CD1c-positive myeloid dendritic cell (primary cell): ENCODE data around the gene PFN4.
"Not testable (repeated sequence)": the region's sequence is repeated elsewhere in the genome, so short reads cannot be mapped to it uniquely, and the experiment has no call there.

Experiments used
- DNase-seq: peaks from one replicate; pipeline ENCODE4 v3.0.0-alpha.2; 2016; ENCODE audit errors: extremely low spot score

The PFN4 gene, protein sequence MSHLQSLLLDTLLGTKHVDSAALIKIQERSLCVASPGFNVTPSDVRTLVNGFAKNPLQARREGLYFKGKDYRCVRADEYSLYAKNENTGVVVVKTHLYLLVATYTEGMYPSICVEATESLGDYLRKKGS

GRCh38 chr2:24123195-24123921 lies at the start of gene PFN4, which contains the start of gene FAM228B:
Gene PFN4, minus strand, starts transcription at chr2:24123334. Its CDS starts 799 bp downstream, at chr2:24122535.
Gene FAM228B, plus strand, starts transcription at chr2:24123469. Its CDS starts 893 bp downstream, at chr2:24124362.
- peak; percentile 92 for DNase-seq

GRCh38 chr2:24169023-24169422 lies 45.9 kb upstream of the PFN4 start:
- no peak for DNase-seq

GRCh38 chr2:24164416-24164973 lies 41.4 kb upstream of the PFN4 start:
- DNase-seq: peak; percentile 88

- peak; percentile 69 for DNase-seq
Measured at GRCh38 chr2:24163601-24164000, 40.5 kb upstream of the PFN4 start.

- DNase-seq: peak; percentile 8
Measured at GRCh38 chr2:24163186-24163585, 40.1 kb upstream of the PFN4 start.

- no peak for DNase-seq
Measured at GRCh38 chr2:24162494-24162893, 39.4 kb upstream of the PFN4 start.

GRCh38 chr2:24160761-24161160 lies 37.6 kb upstream of the PFN4 start:
- no peak for DNase-seq

- no peak for DNase-seq
Measured at GRCh38 chr2:24159708-24160107, 36.6 kb upstream of the PFN4 start.

GRCh38 chr2:24158131-24158530 lies 35.0 kb upstream of the PFN4 start:
- no peak for DNase-seq

DNA sequence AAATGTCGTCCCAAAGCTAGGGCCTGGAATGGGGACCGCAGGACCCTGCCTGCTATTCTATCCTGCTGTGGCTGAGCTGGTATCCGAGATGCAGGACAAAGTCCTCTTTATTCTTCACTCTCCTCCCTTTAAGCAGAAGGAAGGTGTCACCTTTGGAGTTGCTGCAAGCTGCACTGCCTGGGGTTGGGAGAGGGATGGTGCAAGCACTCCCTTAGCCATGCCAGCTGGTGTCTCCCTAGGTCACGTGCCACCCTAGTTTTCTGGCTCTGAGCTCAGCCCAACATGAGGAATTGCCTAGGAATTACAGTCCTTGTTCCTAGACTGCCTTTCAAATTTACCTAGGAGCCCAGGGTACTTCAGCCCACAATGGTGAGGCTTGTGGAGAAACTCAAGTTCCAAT lies 30.3 kb upstream of the PFN4 start:
- DNase-seq: no peak

GRCh38 chr2:24152413-24153197 lies 29.5 kb upstream of the PFN4 start:
- DNase-seq: no peak

DNA sequence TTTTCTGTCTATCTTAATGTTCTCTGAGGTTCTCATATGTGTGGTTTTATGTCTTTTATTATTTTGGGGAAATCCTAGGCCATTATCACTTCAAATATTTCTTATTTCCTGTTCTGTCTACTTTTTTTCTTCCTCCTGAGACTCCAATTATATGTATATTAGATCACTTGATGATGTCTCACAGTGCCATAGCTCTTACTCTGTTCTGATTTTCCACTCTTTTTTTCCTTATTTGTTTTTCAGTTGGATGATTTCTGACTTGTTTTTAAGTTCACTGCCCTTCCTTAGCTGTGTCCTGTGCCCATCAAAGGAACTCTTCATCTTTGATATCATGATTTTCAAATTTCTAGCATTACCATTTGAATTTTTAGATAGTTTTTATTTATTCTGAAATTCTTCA lies 24.2 kb upstream of the PFN4 start:
- DNase-seq: no peak

DNA sequence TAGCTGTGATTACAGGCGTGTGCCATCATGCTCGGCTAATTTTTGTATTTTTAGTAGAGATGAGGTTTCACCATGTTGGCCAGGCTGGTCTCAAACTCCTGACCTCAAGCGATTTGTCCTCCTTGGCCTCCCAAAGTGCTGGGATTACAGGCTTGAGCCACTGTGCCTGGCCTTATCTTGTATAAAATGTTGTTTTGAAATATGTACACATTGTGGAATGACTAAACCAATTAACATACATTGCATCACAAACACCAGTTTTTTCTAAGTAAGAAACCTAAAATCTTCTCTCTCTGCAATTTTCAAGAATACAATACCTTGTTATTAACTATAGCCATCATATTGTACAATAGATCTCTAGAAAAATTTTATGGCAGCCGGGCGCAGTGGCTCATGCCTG lies 17.2 kb upstream of the PFN4 start:
- not testable (repeated sequence) for DNase-seq

GRCh38 chr2:24132543-24132942 lies 9.4 kb upstream of the PFN4 start:
- no peak for DNase-seq

- no peak for DNase-seq
Measured at GRCh38 chr2:24125956-24126355, 2.8 kb upstream of the PFN4 start.

DNA sequence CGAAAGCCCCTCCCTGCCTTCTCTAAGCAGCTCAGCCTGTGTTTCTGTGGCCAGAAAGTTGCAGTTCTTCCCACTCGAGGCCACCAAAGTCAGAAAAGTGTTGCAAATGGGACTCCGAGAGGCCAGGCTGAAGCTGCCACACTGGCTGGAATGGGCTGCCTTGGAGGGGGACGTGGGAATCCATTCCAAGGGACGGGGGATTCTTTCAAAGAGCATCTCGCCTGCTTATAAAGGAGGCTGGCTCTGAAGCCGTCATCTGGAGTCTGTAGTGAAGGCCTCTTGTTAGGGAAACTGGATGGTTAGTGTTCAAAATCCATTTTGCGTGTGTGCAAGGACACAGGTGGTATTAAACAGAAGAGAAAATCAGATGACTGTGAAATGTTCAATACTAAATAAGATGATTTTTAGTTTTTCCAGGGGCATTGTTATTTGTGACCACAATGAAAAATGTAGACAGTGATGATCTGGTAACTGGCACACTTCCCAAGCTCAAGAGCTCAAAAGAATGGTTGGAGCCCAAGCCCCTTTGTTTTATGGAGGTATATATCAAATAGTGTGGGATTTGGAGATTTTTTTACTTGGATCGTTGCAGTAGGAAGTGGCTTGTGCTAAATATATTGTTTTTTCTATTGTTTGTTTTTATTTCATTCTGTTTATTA lies 917 bp upstream of the PFN4 start:
- DNase-seq: no peak

DNA sequence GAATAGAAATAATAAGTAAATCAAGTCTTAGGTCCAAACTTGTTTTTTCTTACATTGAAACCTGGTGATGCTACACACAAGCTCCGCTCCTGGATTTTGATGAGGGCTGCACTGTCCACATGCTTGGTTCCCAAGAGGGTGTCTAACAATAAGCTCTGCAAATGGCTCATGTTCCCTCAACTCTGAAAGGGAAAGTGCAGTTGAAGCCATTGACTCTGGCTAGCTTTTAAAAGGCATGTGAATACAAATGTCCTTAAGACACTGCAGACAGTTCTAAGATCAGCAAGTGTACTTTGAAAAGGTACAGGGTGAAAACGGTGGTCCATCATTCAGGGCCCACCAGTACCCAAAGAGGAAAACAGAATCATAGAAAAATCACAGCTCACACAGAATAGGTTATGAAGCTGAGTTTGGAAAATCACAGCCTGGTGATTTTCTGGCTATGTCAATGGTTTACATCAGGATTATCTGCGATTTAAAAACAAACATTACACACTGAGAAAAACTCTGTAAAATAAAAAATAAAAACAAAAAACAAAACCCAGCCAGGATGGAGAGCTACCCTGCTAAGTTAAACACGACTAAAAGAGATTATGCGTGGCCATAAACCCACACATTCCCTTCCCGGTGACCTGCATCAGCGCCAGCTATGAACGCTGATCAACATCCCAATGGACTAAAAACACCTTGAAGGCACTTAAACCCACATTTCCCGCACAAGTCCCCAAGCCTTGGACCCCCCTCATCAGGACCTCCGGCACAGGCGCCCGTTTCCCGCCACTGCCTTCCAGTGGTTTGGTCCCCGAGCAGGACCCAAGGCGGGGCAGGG lies 554 bp downstream of the PFN4 start:
- DNase-seq: no peak

DNA sequence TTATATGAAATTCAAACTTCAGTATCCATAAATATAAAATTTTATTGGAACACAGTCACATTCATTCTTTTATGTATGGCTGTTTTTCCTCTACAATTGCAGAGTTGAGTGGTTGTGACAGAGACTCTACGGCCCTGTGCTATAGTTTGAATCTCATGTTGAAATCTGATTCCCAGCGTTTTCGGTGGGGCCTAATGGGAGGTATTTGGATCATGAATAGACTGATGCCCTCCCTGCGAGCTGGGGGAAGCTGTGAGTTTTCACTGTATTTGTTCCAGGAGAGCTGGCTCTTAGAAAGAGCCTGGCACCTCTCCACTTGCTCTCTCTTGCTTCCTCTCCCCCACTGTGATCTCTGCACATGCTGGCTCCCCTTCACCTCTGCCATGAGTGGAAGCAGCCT lies 1.7 kb downstream of the PFN4 start:
- no peak for DNase-seq

DNA sequence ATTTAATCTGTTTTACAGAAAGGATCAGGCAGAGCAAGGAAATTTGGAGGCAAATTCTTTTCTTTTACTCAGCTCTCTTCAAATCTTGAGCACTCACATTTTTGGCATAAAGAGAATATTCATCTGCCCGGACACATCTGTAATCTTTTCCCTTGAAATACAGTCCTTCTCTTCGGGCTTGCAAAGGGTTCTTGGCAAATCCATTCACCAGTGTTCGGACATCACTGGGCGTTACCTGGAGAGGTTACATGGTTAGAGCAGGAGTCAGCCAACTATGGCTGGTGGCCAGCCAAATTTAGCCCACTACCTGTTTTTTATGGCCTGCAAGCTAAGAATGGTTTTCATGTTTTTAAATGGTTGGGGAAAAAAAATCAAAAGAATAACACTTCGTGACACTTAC lies 2.1 kb downstream of the PFN4 start:
- DNase-seq: no peak

DNA sequence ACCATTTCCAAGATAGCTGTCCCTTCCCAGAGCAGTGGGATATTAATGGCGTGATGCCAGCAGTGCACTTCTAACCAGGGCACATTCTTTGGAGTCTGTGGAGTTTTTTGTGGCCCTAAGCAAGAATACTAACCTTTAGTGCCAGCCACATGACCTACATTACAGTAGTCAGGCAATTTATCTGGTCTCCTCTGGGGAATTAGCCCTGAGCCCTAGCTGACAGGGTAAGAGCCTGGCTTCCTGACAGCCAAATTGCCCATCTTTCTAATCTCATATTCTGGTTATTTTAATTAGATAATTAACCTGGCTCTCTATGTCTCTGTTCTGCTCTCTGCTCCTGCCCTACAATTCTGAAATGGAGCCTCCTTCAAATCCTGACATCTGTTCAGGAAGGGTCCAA lies 5.2 kb downstream of the PFN4 start:
- DNase-seq: no peak

DNA sequence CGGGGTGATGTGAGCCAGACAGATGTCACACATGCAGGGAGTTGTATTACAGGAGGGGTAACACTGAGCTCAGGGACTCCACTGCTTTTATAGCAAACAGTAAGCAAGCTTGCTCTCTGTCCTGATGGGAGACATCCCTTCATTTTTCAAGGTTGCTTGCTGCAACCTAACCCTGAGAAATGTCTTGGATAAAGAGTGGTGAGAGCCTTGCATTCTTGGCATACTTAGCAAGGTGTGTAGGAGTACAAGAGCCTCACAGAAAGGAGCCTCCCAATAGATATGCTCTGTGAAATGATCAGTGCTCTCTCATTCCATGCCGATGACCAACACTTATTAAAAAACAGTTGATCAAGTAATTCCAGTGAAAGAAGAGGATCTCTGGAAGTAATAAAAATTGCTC lies 8.1 kb downstream of the PFN4 start:
- DNase-seq: no peak
